ENCODE results near the gene TMEM132C.

Gene TMEM132C

DNA sequence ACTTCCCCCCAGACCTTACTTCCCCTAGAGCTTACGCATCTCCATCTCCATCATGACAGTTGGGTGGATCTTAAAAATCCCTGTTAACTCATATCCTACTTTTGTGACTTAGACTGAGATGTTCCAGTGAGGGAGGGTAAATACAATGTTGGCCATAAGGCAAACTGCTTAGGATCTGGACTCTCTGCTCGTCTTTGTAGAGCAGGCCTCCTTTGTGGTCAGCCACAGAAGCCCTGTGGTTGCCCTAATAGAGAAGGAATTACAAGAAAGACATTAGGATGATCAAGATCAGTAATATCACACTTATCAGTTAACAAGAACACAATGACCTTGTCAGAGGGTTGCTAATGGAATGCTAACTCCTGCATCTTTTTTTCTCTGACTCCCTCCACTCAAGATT is 52.0 kb downstream of the TMEM132C start:
- no peaks in the 10 kb centered on the region for H3K27me3 ChIP-seq (ENCODE audit: low read length)
- TF ChIP-seq, protein P1, sequence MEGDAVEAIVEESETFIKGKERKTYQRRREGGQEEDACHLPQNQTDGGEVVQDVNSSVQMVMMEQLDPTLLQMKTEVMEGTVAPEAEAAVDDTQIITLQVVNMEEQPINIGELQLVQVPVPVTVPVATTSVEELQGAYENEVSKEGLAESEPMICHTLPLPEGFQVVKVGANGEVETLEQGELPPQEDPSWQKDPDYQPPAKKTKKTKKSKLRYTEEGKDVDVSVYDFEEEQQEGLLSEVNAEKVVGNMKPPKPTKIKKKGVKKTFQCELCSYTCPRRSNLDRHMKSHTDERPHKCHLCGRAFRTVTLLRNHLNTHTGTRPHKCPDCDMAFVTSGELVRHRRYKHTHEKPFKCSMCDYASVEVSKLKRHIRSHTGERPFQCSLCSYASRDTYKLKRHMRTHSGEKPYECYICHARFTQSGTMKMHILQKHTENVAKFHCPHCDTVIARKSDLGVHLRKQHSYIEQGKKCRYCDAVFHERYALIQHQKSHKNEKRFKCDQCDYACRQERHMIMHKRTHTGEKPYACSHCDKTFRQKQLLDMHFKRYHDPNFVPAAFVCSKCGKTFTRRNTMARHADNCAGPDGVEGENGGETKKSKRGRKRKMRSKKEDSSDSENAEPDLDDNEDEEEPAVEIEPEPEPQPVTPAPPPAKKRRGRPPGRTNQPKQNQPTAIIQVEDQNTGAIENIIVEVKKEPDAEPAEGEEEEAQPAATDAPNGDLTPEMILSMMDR (IDR thresholded peaks at IDR 0.05; ENCODE audit: insufficient read depth, low read length, poor library complexity, severe bottlenecking), result no peak
- TF ChIP-seq EZH2phosphoT487 (conservative IDR thresholded peaks at IDR 0.05; ENCODE audit: low read length), result no peak
- H3K4me2 ChIP-seq (ENCODE audit: low read depth, low read length, poor library complexity, severe bottlenecking), result no peak overlapping the region
- H3F3A ChIP-seq (ENCODE audit: insufficient read depth), result no peaks in the 10 kb centered on the region
- H3K27ac ChIP-seq (ENCODE audit: low read depth, low read length), result no peak overlapping the region
- H3K9ac ChIP-seq (ENCODE audit: low read length), result no peak overlapping the region
- H3K9me2 ChIP-seq (replicated peaks; ENCODE audit: insufficient read depth, low read length), result no peaks in the 10 kb centered on the region
- no peak overlapping the region for H3K4me3 ChIP-seq (ENCODE audit: insufficient read depth, low read length, poor library complexity, severe bottlenecking)
- no peaks in the 10 kb centered on the region for H3K36me3 ChIP-seq (ENCODE audit: low read length)
- peaks cover 6% of the 10 kb centered on the region; the same call in 1 of the 2 replicates for H3K9me3 ChIP-seq (ENCODE audit: insufficient read depth, low read length)
- H3K79me2 ChIP-seq (ENCODE audit: insufficient read depth, low read length), result no peaks in the 10 kb centered on the region
- no peak overlapping the region for H2AFZ ChIP-seq (ENCODE audit: low read depth, low read length, severe bottlenecking)
- no peaks in the 10 kb centered on the region for H4K20me1 ChIP-seq (ENCODE audit: low read depth, low read length)

DNA sequence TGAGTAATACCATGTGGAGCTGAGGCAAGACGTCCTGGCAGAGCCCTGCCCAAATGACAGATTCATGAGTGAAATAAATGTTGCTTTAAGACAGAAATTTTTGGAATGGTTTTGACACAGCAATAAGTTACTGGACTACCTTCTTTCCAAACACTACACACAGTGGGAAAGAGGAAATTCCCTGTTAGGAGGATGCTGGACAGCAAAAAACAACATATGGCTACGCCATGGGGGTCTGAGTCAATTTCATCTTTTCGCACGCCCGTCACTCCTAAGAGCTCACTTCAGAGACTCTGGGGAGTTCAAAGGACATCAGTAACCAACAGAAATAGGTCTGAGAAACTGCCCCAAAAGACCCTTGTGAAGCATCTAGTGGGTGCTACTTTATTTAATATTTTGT is 55.4 kb downstream of the TMEM132C start:
- H4K20me1 ChIP-seq (ENCODE audit: low read depth, low read length), result no peaks in the 10 kb centered on the region
- no peaks in the 10 kb centered on the region for H3K9me2 ChIP-seq (replicated peaks; ENCODE audit: insufficient read depth, low read length)
- H3K9me3 ChIP-seq (ENCODE audit: insufficient read depth, low read length), result peaks cover 6% of the 10 kb centered on the region; the same call in 1 of the 2 replicates
- no peak overlapping the region for H3K9ac ChIP-seq (ENCODE audit: low read length)
- no peaks in the 10 kb centered on the region for H3K79me2 ChIP-seq (ENCODE audit: insufficient read depth, low read length)
- no peaks in the 10 kb centered on the region for H3F3A ChIP-seq (ENCODE audit: insufficient read depth)
- H2AFZ ChIP-seq (ENCODE audit: low read depth, low read length, severe bottlenecking), result no peak overlapping the region
- H3K4me3 ChIP-seq (ENCODE audit: insufficient read depth, low read length, poor library complexity, severe bottlenecking), result no peak overlapping the region
- H3K4me2 ChIP-seq (ENCODE audit: low read depth, low read length, poor library complexity, severe bottlenecking), result no peak overlapping the region
- no peak overlapping the region for H3K27ac ChIP-seq (ENCODE audit: low read depth, low read length)
- TF ChIP-seq, protein P1 (IDR thresholded peaks at IDR 0.05; ENCODE audit: insufficient read depth, low read length, poor library complexity, severe bottlenecking), result no peak
- TF ChIP-seq EZH2phosphoT487 (conservative IDR thresholded peaks at IDR 0.05; ENCODE audit: low read length), result no peak
- H3K36me3 ChIP-seq (ENCODE audit: low read length), result no peaks in the 10 kb centered on the region
- H3K27me3 ChIP-seq (ENCODE audit: low read length), result no peaks in the 10 kb centered on the region

DNA sequence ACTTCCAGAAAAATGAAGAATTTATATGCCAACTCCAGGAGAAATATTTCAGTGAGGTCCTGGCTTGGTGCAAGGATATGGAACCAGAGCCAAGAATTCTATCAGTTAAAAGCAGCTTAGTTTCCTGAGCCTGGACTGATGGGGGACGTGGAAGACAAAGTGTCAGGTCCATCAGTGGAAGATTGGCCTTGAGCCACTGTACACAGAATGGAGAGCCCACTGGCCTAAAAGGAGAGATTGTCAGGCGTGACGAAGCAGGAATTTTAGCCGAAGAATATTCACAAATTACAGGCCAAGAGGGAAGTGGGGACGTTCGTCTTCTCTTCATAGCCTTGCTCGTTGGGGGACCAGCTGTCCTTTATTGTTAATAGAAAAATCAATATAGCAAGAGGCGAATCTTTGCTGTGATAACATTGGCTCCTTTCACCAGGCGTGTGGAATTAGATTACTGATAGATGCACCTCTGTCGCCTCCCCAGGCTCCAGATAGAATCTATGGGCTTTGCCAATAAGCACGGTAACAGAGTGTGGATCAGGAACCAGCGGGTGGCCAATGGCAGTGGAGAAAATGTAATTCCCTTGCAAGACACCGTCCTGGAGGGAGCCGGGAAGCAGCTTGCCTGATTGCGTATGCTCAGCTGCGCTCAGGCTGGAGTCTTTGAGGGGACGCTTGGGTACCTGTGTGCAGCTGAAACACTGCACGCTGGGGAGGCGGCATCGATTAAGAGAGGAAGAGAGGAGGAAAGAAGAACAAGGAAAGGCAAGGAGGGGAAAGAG is 56.4 kb downstream of the TMEM132C start:
- H3K79me2 ChIP-seq (ENCODE audit: insufficient read depth, low read length), result no peaks in the 10 kb centered on the region
- no peaks in the 10 kb centered on the region for H3K27me3 ChIP-seq (ENCODE audit: low read length)
- H3K36me3 ChIP-seq (ENCODE audit: low read length), result no peaks in the 10 kb centered on the region
- no peak overlapping the region for H3K4me3 ChIP-seq (ENCODE audit: insufficient read depth, low read length, poor library complexity, severe bottlenecking)
- H2AFZ ChIP-seq (ENCODE audit: low read depth, low read length, severe bottlenecking), result no peak overlapping the region
- no peak overlapping the region for H3K27ac ChIP-seq (ENCODE audit: low read depth, low read length)
- no peaks in the 10 kb centered on the region for H3K9me2 ChIP-seq (replicated peaks; ENCODE audit: insufficient read depth, low read length)
- no peaks in the 10 kb centered on the region for H4K20me1 ChIP-seq (ENCODE audit: low read depth, low read length)
- TF ChIP-seq EZH2phosphoT487 (conservative IDR thresholded peaks at IDR 0.05; ENCODE audit: low read length), result no peak
- TF ChIP-seq, protein P1 (IDR thresholded peaks at IDR 0.05; ENCODE audit: insufficient read depth, low read length, poor library complexity, severe bottlenecking), result no peak
- H3K9ac ChIP-seq (ENCODE audit: low read length), result no peak overlapping the region
- H3K4me2 ChIP-seq (ENCODE audit: low read depth, low read length, poor library complexity, severe bottlenecking), result no peak overlapping the region
- no peaks in the 10 kb centered on the region for H3F3A ChIP-seq (ENCODE audit: insufficient read depth)
- peaks cover 6% of the 10 kb centered on the region; the same call in 1 of the 2 replicates for H3K9me3 ChIP-seq (ENCODE audit: insufficient read depth, low read length)
